HG02642 (cell line): ENCODE measurements around the gene SPPL2C.

Experiments used
- ATAC-seq: cut with Tn5 transposase; IDR thresholded peaks from one replicate; pipeline ENCODE4 v1.9.1; 2021; ENCODE audit warnings: mild to moderate bottlenecking; ENCODE audit not compliant: unreplicated experiment, poor library complexity

SPPL2C gene

DNA sequence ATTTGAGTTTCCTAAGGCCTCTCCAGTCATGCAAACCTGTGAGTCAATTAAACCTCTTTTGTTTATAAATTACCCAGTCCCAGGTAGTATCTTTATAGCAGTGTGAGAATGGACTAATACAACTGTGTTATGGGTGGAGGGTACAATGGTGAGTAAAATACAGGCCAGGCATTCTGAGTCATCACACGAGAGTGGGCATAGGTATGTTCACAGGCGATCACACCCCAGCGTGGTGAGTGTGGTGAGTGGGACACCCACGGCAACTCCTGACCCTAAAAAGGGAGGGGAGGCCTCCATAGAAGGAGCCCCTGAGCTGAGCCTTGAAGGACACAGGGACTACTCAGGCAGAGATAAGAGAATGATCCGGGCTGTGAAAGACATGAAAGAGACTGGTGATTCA is 27.0 kb downstream of the SPPL2C start:
- ATAC-seq = no peak

DNA sequence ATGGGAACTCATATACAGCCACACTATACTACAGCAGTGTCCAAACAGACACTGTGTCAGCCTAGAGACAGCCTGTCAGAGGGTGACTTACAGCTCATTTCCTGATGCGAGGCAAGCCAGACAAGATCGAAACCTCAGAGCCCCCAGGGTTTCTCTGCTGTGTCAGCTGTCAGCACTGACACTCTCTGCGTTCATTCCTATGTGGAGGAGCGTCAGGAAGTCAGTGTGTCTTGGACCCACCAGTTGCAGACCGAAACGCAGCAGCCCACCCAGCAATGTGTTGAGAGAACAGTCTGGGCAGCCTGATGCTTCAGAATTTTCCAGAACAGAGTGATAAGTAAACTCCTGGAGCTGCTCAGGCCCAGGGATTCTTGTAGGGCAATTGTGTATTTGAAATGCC is 29.0 kb downstream of the SPPL2C start:
- no peak for ATAC-seq

DNA sequence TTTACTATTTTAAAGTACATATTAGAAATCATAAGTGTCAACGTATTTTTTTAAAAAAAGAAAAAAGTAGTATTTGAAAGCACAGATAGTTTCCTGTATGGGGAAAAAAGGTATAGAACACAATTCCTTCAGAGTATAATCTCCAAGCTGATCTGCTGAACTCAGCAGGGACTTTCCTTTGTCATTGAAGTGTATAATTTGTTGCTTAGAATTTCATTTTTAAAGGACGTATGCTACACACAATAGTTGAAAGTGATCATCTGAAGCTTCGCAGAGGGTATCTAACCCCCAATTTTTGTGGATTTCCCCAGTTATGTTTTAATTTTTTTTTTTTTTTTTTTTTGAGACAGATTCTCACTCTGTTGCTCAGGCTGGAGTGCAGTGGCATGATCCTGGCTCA is 29.5 kb downstream of the SPPL2C start:
- no peak for ATAC-seq

DNA sequence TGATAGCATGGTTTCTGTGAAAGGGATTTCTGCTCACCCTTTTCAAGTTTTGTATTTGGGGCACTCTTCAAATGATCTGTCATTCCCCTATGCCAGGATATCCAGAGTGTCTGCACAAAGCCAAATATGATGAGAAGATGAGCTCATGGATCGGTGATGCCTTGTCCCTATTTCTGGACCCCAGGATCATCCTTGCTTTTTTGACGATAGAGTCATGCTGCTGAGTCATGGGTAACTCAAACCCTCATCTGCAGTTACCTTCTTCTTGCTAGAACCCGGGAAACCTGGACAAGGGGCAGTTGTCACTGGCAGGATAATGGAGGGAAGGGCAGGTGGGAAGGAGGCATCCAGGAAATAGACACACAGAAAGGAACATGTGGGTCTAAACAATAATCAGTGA is 31.9 kb downstream of the SPPL2C start:
- no peak for ATAC-seq

DNA sequence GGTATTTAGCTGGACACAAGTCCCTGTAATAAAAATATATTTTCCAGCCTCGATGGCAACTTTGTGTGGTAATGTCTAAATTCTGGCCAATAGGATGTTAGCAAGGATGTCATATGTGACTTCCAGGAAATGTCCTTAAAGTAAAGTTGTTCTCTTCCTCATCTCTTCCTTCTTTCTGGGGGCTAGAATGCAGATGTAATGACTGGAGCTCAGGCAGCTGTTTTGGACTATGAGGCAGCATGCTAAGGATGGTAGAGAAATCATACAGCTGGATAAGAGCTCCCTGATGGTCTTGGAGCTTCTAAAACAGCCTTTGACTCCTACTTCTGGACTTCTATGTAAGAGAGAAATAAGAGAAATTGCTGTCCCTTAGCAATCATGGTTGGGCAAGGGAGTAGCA is 32.8 kb downstream of the SPPL2C start:
- no peak for ATAC-seq

DNA sequence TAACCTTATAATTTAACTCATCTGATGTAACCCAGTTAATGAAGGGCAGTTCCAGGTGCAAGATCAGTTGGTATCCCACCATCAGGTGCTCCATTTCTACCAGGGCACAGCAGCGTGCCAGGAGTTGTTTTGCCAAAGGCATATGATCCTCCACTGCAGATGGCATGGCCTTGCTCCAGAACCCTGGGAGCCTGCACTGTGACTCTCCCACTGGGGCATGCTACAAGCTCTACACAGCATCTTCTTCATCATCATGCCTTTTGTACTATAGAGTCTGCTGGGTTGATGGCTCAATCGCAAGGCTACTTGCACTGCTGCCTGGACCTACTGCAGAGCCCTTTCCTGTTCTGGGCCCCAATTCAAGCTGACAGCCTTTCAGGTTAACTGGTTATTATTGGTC is 38.4 kb downstream of the SPPL2C start:
- ATAC-seq = no peak

DNA sequence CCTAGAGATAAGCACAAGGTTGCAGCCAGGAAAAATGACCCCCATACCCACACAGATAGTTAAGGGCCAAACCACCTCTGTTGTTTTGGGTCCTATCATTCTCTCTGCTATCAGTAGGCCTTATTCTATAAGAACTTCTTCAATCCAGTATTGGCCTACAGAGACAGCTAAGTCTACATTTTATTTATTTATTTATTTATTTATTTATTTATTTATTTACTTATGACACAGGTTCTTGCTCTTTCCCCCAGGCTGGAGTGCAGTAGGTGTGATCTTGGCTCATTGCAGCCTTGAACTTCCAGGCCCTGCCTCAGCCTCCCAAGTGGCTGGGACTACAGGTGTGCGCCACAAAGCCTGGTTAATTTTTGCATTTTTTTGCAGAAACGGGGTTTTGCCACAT is 42.2 kb downstream of the SPPL2C start:
- ATAC-seq = no peak

DNA sequence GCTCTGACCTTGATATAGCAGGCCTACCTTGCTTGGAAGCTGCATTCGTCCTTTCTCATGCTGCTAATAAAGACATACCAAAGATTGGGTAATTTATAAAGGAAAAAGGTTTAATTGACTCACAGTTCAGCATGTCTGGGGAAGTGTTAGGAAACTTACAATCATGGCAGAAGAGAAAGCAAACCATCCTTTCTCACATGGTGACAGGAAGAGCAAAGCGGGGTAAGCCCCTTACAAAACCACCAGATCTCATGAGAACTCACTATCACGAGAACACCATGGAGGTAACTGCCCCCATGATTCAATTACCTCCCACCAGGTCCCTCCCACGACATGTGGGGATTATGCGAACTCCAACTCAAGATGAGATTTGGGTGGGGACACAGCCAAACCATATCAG is 43.7 kb downstream of the SPPL2C start:
- no peak for ATAC-seq

DNA sequence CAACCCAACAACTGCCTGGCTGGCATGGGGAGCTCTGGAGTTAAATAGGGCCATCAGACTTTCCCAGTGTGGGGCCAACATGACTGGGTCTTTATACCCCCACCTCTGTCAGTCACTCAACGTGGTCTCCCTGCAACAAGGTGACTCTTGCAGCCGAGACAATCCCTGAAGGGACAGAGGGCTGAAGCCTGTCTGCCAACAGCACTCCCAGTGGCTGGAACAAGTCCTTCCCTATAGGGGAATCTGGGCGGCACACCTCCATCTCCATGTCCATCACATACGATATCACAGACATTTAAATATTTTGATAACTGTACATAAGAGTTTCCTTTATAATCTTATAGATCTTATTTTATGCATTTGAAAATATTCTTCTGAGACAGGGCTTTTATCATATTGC is 44.9 kb downstream of the SPPL2C start:
- no peak for ATAC-seq

DNA sequence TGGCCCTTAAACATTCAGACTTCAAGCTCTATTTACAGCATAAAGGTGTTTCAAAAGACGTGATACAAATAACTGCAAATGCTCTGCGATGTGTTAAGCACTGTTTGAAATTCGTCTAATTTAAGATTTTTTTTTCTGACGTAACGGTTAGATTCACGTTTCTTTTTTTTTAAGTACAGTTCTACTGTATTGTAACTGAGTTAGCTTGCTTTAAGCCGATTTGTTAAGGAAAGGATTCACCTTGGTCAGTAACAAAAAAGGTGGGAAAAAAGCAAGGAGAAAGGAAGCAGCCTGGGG is 49.0 kb downstream of the SPPL2C start:
- no peak for ATAC-seq

DNA sequence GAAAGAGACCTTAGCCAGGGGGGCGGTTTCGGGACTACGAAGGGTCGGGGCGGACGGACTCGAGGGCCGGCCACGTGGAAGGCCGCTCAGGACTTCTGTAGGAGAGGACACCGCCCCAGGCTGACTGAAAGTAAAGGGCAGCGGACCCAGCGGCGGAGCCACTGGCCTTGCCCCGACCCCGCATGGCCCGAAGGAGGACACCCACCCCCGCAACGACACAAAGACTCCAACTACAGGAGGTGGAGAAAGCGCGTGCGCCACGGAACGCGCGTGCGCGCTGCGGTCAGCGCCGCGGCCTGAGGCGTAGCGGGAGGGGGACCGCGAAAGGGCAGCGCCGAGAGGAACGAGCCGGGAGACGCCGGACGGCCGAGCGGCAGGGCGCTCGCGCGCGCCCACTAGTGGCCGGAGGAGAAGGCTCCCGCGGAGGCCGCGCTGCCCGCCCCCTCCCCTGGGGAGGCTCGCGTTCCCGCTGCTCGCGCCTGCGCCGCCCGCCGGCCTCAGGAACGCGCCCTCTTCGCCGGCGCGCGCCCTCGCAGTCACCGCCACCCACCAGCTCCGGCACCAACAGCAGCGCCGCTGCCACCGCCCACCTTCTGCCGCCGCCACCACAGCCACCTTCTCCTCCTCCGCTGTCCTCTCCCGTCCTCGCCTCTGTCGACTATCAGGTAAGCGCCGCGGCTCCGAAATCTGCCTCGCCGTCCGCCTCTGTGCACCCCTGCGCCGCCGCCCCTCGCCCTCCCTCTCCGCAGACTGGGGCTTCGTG is 49.5 kb downstream of the SPPL2C start, which contains the start of gene MAPT:
Gene MAPT (plus strand): TSS at position 533 of the 763 bp plus-strand sequence. CDS start 67,784 bp downstream, outside the sequence.
- ATAC-seq = peak; percentile 81

DNA sequence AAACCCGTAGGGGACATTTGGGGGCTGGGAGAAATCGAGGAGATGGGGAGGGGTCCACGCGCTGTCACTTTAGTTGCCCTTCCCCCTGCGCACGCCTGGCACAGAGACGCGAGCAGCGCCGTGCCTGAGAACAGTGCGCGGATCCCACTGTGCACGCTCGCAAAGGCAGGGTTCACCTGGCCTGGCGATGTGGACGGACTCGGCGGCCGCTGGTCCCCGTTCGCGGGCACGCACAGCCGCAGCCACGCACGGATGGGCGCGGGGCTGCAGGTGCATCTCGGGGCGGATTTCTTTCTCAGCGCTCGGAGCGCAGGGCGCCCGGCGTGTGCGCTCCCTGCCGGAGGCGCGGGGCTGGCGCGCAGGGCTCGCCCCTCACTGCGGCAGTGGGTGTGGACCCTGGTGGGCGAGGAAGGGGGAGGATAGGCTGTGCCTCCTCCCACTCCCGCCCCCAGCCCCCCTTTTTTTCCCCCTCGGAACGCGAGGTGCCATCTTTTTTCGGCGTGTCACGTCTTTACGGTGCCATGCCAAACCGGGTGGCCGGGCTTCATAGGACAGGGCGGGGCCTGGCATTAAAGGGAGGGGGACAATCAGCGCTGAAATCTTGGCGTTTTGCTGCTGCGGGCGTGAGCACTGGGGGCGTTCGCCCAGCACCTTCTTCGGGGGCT is 50.8 kb downstream of the SPPL2C start:
- ATAC-seq = no peak

DNA sequence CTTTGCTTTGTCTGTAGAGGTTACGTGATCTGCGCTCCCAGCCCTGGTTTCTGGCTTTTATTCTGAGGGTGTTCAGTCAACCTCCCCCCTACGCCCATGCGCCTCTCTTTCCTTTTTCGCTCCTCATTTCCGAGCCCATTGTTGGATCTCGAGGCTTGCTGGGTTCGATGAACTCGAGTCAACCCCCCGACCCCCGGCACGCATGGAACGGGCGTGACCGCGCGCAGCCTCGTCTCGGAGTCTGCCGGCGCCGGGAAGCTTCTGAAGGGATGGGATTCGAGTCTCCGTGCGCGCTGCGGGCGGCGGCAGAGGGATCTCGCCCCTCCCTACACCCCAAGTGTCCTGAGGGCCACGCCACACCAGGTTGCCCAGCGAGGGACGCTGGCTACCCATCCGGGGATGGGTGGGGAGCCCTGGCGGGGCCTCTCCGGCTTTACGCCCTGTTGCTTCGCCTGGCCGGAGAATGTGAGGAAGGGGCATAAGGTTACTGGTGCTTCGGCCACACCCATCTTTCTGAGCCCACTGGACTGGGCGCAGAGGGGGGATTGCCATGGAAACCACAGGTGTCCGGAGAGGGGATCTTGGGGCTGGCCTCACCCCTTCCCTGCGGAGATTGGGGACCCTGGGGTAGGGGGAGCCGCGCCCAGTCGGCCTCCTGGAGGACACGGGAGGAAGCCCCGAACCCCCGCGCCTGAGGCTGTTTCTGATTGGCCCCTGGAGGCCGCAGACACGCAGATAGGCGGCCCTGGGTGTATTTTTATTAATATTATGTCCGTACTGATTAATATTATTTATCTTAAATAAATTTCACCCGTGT is 51.5 kb downstream of the SPPL2C start:
- ATAC-seq = no peak
